Ureter (tissue), 1 donor: ENCODE results near the gene TMEM202. TPM values are rescaled to one million over a fixed set of nuclear protein-coding genes. Genes with fewer than 3 reads are reported as not detected.
"Not testable (repeated sequence)": the region's sequence is repeated elsewhere in the genome, so short reads cannot be mapped to it uniquely, and the experiment has no call there.

Source experiments
- DNase-seq: peaks from one replicate; pipeline ENCODE4 v3.0.0-alpha.2; 2020; ENCODE audit warnings: low spot score
- total RNA-seq: library from RNA; stranded (reverse); gene quantifications from one replicate; pipeline ENCODE4 v1.2.4, GENCODE V29; 2023
- donor health status: DM: yes; HTN: yes; CAD: no.

The TMEM202 gene, protein sequence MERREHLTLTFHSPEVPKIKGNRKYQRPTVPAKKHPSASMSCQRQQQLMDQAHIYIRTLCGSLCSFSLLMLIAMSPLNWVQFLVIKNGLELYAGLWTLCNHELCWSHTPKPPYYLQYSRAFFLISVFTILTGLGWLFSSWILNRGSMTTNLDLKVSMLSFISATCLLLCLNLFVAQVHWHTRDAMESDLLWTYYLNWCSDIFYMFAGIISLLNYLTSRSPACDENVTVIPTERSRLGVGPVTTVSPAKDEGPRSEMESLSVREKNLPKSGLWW
- not detected for total RNA-seq

DNA sequence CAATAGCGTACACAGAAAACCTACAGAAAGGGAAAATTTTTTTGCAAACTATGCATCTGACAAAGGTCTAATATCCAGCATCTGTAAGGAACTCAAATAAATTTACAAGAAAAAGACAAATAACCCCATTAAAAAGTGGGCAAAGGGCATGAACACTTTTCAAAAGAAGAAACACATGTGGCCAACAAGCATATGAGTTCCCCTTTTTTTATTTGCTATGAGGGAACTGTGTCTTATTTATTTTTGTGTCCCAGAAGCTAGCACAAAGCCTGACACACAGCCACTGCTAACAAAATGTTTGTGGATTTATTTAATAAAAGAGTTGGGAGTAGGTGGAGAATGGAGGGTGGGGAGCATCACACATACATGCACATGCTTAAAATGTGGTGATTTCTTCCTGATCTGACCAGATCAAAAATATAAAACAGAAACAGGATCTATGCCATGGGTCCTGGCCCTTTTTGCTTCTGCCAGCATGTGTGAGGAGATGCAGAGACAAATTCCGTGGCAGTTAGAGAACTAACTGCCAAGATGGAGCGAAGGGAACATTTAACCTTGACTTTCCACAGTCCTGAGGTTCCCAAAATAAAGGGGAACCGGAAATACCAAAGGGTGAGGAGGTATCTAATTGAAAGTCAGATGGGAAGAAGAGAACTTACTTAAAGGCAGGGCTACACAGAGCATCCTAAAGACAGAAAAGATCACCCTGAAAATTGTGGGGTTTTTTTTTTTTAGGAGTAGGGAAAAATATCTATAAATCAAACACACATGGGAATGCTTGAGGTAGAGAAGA, at the start of gene TMEM202:
Gene TMEM202 (plus strand): TSS at position 510 of the 793 bp plus-strand sequence. CDS start 22 bp downstream, at position 532.
- DNase-seq: no peak

GRCh38 chr15:72353266-72353665, 44.8 kb upstream of the TMEM202 start:
- DNase-seq: no peak

DNA sequence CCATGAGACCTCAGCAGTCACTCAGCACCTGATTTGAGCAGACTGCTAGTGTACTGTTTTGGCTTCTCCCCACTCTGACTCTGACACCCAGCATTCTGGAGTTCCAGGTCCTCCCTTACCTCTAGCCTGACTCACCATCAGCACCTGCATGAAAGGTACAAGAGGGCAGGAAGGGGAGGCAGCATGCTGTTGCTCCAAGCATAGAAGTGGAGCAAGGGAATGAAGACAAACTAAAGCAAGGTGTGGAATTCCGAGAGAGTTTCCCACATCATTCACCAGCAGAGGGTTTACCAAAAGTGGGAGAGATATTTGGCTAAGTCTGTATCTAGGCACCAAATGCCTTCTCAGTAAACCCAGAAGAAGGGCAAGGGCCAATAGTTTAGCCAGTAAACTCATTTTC, 43.6 kb upstream of the TMEM202 start:
- no peak for DNase-seq

- DNase-seq: no peak
These were observed 40.0 kb upstream of the TMEM202 start for GRCh38 chr15:72358121-72358520.

- peak; percentile 85 for DNase-seq
These were observed 39.4 kb upstream of the TMEM202 start for GRCh38 chr15:72358650-72359171.

DNA sequence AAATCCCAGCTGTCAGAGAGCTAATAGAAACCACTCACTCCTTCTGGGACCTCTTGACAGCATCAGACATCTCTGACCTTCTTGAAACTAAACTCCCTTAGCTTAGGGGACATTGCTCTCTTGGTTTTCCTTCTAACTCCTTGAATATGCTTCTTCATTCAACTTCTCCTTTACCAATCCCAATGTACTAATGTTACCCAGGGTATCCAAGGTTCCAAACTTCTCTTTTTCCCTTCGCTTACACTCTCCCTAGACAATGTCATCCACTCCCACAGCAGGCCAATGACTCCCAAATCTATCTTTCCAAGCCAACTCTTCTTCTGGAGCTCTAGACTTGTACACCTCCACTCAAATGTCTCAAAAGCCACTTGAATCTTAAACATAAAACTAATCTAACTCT, 36.9 kb upstream of the TMEM202 start:
- no peak for DNase-seq

GRCh38 chr15:72365844-72366243, 32.3 kb upstream of the TMEM202 start:
- no peak for DNase-seq

- DNase-seq: no peak
These were observed 29.8 kb upstream of the TMEM202 start for GRCh38 chr15:72368325-72368724.

GRCh38 chr15:72368899-72369298, 29.2 kb upstream of the TMEM202 start:
- DNase-seq: no peak

DNA sequence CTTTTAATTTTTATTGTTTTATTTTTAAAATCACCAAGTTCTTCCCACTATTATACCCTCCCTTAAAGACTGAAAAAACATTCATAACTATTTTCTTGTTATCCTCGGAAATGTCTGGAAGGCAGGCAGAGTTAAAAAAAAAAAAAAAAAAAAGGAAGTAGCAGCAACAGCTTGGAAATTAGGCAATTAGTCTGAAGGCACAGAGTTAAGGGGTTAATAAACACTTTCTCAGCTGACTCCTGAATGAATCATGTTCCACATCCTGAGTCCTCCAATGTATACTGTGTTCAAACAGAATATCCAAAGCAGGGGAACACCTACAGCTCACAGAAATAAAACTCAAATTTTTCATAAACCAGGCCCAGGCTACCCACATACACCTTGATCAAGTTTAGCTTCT, 28.1 kb upstream of the TMEM202 start:
- DNase-seq: no peak

DNA sequence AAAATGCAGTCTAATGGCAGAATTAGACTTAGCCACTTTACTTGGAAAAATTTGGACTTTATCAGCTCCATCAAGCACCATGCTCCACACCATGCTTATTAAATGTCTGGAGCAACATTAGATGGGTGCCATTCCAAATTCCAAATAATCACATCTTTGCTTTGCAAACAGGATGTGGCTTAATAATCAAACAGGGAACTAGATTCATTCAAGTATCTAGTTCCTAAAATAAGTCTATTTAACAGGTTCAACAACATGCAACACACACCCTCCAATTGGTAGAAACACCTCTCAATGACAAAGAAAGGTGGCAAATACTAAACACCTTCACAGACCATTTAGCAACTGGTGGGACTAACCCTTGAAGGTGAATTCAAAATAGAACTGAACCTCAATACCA, 25.7 kb upstream of the TMEM202 start:
- no peak for DNase-seq

- peak; percentile 69 for DNase-seq
These were observed 22.6 kb upstream of the TMEM202 start for GRCh38 chr15:72375501-72375845.

DNA sequence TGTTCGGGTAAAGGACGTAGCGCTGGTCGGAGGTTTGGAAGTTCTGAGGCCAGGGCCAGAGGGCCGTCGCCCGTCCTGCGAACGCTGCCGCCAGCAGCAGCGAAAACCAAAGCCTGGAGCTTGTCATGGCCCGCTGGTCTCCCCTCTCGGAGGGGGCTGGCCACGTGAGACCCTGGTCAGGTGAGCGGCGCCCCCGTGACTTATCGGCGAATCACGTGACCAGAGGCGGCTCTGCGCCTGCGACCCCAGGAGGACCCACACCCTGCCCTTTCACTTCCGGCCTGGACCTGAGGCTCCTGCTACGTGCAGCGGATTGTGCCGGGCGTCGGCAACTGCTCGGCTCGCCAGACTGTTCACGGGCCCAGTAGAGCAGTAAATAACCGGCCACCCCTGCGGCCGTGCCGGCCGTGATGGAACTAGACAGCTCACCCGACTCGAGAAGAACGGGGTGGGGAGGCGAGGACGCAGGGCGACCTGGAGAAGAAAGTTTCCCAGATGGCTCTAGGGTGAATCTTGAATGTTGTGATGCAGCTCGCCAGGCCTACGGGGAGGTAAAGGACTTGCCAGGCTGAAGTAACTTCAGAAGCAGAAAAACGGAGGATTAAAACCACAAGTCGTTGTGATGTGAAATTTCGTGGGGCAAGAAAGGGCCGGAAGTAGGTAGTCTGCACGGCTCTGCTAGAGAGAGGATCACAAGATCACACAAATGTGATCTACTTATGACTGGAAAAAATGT, 22.1 kb upstream of the TMEM202 start, which contains the start of gene HEXA:
Gene HEXA (minus strand): TSS at position 169 of the 736 bp plus-strand sequence. CDS start 42 bp downstream, at position 127.
- DNase-seq: peak; percentile 99

DNA sequence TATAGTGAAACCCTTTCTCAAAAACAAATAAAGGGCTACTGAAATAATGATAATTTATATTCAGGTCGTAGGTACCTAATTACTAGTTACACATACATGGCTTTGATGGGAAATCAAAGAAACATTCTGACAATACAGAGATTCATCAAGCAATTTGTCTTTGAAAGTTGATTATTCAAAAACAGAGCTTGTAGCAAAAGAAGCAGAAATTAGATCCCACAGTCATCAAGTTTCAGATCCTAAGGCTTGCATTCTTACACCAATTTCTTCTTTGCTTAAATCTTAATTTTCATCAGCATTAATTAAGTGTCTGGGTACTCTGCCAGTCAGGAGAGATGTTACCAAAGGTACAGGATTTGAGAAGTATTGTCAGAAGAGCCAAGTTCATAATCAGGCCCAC, 20.8 kb upstream of the TMEM202 start:
- no peak for DNase-seq

GRCh38 chr15:72379106-72379505, 19.0 kb upstream of the TMEM202 start:
- not testable (repeated sequence) for DNase-seq

GRCh38 chr15:72379856-72380430, 18.2 kb upstream of the TMEM202 start:
- DNase-seq: no peak

DNA sequence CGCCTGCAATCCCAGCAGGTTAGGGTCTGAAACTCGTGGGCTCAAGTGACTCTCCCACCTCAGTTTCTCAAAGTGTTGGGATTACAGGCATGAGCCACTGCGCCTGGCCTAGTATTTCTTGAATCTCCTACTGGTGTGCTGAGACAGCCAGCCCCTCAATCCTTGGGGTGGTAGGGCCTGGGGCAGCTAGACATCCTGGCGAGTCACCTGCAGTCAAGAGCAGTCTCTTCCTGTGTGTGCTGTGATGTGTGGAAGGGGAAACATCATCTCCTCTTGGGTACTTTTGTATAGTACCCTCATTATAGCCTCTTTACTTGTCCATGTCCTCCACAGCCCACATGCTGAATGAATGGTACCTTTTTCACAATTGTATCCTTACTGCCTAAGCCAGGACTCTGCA, 17.4 kb upstream of the TMEM202 start:
- DNase-seq: no peak

DNA sequence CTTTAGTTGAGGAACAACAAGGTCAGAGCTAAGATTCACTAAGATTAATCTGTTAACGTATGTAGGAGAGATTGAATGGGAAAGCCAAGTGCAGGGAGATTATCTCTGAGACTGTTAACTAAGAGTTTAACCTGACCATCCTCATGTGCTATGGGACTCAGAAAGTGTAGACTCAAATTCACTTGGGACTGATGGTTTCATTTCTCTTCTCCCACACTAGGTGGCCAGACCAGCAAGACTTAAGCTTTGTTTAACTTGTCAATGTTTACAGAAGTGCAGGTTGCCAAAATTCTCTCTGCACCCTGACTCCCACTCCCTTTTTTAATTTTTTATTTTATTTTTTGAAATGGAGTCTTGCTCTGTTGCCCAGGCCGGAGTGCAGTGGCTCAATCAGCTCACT, 16.0 kb upstream of the TMEM202 start:
- DNase-seq: no peak

- no peak for DNase-seq
These were observed 10.4 kb upstream of the TMEM202 start for GRCh38 chr15:72387741-72388140.

- peak; percentile 32 for DNase-seq
These were observed 8.9 kb upstream of the TMEM202 start for GRCh38 chr15:72389231-72389630.

- not testable (repeated sequence) for DNase-seq
These were observed 1.8 kb upstream of the TMEM202 start for GRCh38 chr15:72396331-72396730.

DNA sequence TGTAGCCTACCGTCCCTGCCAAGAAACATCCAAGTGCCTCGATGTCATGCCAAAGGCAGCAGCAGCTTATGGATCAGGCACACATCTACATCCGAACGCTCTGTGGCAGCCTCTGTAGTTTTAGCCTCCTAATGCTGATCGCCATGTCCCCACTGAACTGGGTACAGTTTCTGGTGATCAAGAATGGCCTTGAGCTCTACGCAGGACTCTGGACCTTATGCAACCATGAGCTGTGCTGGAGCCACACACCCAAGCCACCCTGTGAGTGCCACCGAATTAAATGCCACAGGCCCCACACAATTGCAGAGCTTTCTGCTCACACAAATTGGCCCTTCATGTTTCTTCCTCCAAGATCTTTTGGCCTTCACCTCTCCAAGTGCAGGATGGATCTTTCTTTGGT, 543 bp downstream of the TMEM202 start:
- no peak for DNase-seq
